NCI-H2171 treated with DMSO at 0.1 percent for 48 hours (cell line): ENCODE measurements around the gene DISP3.

Experiments used
- DNase-seq: peaks from one replicate; lab custom pipeline; 2025; lab: John Stamatoyannopoulos, UW

The DISP3 gene

DNA sequence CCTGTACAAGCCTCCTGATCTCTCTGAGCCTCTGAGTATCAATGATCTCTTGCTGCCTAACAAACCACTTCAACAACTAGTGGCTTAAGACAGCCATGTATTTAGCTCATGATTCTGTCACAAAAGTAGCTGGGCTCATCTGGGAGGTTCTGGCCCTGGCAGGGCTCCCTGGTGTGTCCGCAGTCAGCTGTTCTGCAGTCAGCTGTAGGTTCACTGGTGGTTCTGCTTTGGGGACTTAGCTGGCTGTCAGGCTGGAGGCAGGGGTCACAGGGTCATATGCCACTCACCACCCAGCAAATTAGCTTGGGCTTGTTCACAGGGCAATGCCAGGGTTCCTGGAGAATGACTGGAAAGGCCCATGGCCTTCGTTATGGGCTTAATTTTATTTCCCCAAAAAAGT lies 64.8 kb downstream of the DISP3 start:
- no peak for DNase-seq

DNA sequence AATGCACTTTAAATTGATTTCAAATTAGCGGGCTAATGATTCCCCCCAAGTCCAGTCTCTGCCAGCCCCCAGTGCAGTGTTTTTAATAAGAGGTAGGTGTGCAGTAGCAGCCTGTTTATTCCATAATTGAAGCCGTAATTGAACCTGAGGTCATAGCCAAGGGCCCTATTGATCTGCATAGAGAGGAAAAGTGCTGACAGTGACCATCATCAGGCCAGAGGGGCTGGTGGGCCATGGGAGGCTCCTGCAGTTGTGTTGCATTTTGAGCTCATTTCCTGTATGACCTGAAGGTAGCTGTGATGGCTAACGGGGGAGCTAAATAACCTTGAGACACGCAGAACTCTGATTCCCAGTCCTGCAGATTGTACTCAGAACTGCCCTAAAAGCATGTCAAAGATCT lies 67.5 kb downstream of the DISP3 start:
- no peak for DNase-seq

- DNase-seq = no peak
These were observed 71.8 kb downstream of the DISP3 start for GRCh38 chr1:11550664-11551283.

GRCh38 chr1:11558276-11558675 lies 79.3 kb downstream of the DISP3 start:
- no peak for DNase-seq

GRCh38 chr1:11558871-11559590 lies 80.1 kb downstream of the DISP3 start:
- DNase-seq = no peak

- no peak for DNase-seq
These were observed 80.6 kb downstream of the DISP3 start for GRCh38 chr1:11559591-11559970.

DNA sequence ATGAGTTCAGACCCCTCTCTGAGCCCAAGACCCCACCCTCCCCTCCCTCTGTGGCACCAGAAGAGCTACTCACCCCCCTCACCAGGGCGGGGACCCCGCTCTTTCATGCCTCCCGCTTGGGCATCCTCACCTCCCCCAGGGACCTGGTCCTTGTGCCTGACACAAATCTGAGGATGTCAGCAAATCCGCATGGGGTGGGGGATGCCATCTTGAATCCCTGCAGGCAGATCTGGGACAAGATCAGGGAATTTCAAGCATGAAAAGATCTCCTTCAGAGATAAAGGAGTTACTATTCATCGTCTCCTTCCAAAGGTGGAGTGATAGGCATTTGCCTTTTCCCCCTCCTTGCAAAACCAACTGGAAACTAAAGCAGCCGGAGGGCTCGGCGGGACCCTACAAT lies 81.1 kb downstream of the DISP3 start:
- no peak for DNase-seq

GRCh38 chr1:11561740-11562139 lies 82.8 kb downstream of the DISP3 start:
- no peak for DNase-seq

- DNase-seq = no peak
These were observed 83.7 kb downstream of the DISP3 start for GRCh38 chr1:11562664-11563063.

DNA sequence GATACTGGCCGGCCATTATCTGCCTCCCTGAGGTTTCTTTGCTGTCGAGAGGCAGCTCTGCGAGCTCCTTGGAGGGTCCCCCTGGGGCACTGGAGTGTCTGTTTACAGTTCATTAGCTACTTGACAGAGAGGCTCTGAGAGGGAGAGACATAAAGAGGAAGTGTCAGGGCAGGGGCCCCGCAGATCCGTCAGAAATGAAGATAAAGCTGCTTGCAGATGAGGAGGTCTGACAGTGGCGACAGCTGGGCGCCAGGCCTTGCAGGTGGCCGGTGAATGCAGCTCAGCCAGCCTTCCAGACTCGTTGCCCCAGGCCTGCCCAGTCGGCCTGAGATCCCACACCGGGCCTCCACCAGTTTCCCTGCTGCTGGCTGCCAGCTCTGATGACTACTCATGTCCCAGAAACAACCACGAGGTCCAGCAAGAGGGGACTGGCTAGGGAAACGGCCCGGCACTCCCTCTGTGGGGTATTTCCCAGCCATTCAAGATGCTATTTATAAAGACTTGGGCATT lies 84.7 kb downstream of the DISP3 start:
- DNase-seq = peak; percentile 67

- DNase-seq = no peak
These were observed 85.3 kb downstream of the DISP3 start for GRCh38 chr1:11564237-11564636.

- DNase-seq = no peak
These were observed 87.3 kb downstream of the DISP3 start for GRCh38 chr1:11566042-11566850.

- DNase-seq = peak; percentile 20
These were observed 88.5 kb downstream of the DISP3 start for GRCh38 chr1:11567244-11568065.

GRCh38 chr1:11568687-11569086 lies 89.7 kb downstream of the DISP3 start:
- no peak for DNase-seq

DNA sequence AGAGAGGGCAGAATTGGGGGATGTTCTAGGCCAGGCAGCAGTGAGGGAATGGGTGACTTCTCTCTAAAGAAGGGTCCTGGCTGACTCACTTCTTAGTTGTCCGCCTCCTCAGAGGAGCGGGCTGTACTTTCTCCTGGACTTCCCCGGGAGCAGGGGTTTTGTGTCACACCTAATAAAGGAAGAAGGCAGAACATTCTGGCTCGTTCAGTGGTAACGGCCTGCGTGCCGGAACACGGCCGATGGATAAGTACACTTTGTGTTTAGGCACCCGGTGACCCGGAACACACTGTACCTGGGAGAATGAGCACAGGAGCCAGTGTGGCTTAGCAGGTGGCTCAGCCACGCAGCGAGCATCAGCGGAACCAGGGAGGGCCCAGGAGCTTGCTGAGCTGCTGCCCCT lies 90.6 kb downstream of the DISP3 start:
- no peak for DNase-seq

DNA sequence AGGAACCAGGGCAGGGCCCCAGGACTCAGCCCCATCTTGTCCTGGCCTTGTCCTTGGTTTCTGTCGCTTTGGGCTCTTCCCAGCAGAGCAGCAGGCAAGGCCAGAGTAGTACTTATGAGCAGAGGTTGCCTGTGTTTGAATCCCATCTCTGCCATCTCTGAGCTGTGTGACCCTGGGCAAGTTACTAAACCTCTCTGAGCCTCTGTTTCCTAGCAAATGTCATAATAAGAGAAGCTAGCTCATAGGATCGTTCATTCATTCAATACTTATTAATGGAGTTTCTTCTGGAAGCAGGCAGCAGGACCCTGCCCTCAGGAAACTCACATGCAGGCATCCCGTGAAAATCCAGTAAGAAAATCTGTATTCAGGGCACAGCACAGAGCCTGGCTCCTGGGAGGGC lies 91.0 kb downstream of the DISP3 start:
- no peak for DNase-seq

DNA sequence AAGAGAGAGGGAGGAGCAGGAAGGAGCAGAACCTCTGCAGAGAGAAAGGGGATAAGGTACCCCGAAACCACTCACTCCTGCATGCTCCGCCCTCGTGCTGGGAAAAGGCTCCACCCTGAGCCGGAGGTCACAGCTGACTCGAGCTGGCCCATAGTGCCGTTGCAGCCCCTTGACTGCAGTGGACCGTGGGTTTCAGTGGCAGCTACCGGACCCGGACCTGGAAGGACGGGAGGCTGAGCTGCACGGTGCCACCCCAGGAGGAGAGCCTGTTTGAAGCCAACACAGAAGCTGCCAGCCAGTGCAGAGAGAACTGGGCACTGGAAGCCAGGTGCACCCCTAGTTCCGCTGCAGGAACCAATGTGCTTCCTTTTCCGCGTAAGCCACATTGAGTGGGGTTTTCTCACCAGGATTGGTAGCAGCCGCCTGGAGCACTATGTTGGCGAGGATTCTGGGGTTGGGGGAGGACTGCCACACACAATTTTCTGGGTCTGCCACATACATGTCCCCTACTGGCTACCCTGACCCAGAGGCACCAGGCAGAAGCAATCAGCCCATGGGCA lies 91.9 kb downstream of the DISP3 start:
- DNase-seq = no peak

DNA sequence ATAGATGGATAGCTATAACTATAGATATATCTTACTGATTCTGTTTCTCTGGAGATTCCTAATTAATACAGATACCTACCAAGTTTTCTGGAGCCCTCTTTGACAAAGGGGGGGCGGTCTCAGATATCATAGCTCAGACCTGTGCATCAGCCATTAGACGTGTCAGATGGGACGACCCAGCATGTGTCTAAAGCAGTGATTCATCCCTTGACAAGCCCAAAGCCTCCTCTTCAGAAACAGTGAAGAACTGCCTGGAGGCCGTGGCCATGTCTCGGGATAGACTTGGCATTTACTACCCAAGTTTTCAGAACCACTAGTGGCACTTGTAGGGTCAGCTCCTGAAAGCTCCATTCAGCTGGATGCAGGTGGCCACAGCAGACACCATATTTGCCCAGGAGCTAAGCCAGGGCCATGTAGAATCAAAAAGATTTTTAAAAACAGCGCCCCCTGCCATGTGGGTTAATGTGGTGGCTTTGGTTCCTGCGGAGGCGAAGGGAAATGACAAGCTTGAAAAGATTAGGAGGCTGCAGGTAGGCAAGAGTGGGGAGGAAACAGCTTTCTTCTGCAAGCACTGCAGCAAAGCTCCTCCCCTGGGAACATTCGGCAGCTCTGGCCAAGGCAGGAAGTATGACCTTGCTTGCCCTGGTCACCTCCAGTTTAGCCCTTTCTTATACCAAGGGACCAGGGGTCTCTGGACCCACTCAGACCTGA lies 93.1 kb downstream of the DISP3 start:
- no peak for DNase-seq

GRCh38 chr1:11573116-11573692 lies 94.2 kb downstream of the DISP3 start:
- DNase-seq = no peak

DNA sequence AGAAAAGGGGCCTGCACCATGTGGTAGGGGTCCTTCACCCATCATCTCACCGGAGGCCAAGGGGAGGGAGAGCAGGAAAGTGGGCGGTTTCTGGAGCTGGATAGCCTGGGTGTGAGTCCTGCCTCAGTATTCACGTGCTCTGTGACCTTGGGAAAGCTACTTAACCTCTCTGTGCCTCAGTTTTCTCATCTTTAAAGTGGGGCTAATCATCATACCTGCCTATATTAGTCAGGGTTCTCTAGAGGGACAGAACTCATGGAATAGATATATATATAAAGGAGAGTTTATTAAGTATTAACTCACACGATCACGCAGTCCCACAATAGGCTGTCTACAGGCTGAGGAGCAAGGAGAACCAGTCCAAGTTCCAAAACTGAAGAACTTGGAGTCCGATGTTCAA lies 96.6 kb downstream of the DISP3 start:
- DNase-seq = no peak
